GM12892 (cell line): Measurements from ENCODE around the gene RTN4.

Source experiments
- POLR2A ChIP-seq: IDR thresholded peaks from 2 replicates; pipeline ENCODE4 v1.6.1; 2011; ENCODE audit warnings: low read depth, low read length, control low read depth
- POLR2AphosphoS5 ChIP-seq: IDR thresholded peaks from 2 replicates; pipeline ENCODE4 v1.6.1; 2011; ENCODE audit warnings: low read depth, low read length, control low read depth

- TF ChIP-seq POLR2A: no peak
- TF ChIP-seq POLR2AphosphoS5: no peak
Observed at GRCh38 chr2:54936766-54937165, 113.5 kb downstream of the RTN4 start.
